Activated CD4-positive, alpha-beta memory T cell treated with anti-CD3 and anti-CD28 coated beads for 36 hours (primary cell): ENCODE measurements around the gene DGKG. TPM values are rescaled to one million over a fixed set of nuclear protein-coding genes. Genes with fewer than 3 reads are reported as not detected.

ENCODE experiments used
- CTCF ChIA-PET: fragments of 350-600 bp; sonication (Branson Sonifier 250); formaldehyde crosslinking; loops from one replicate; lab custom pipeline; 2021; ENCODE audit warnings: antibody characterized with exemption, inconsistent platforms; lab: Charles Lee
- POLR2A ChIA-PET: fragments of 350-600 bp; sonication (Branson Sonifier 250); formaldehyde crosslinking; loops from one replicate; lab custom pipeline; 2021; ENCODE audit warnings: antibody characterized with exemption; lab: Charles Lee
- DNase-seq: peaks from one replicate; pipeline ENCODE4 v3.0.0-alpha.2; 2020
- H3K27ac Mint-ChIP-seq: one replicate; pipeline ENCODE4 v1.8.0; 2021; ENCODE audit warnings: mixed read lengths
- H3K27me3 Mint-ChIP-seq: one replicate; pipeline ENCODE4 v1.8.0; 2021; ENCODE audit warnings: mixed read lengths
- H3K36me3 Mint-ChIP-seq: one replicate; pipeline ENCODE4 v1.8.0; 2021; ENCODE audit warnings: mixed read lengths
- H3K4me1 Mint-ChIP-seq: one replicate; pipeline ENCODE4 v1.8.0; 2021; ENCODE audit warnings: low read depth, mixed read lengths
- H3K4me3 Mint-ChIP-seq: one replicate; pipeline ENCODE4 v1.8.0; 2021; ENCODE audit warnings: mild to moderate bottlenecking, mixed read lengths
- H3K9me3 Mint-ChIP-seq: one replicate; pipeline ENCODE4 v1.8.0; 2021; ENCODE audit warnings: mixed read lengths
- intact Hi-C: fragments of 100-400 bp; cut with micrococcal nuclease; formaldehyde crosslinking; loops from one replicate; pipeline ENCODE4 v1.15.1; 2023
- total RNA-seq, 2 experiments: library from RNA; stranded (reverse); gene quantifications; one replicate each; pipeline ENCODE4 v1.2.3, GENCODE V29; 2021

Gene DGKG
- total RNA-seq, 2 experiments from 2014 or later, result 0.12 to 0.39 TPM

DNA sequence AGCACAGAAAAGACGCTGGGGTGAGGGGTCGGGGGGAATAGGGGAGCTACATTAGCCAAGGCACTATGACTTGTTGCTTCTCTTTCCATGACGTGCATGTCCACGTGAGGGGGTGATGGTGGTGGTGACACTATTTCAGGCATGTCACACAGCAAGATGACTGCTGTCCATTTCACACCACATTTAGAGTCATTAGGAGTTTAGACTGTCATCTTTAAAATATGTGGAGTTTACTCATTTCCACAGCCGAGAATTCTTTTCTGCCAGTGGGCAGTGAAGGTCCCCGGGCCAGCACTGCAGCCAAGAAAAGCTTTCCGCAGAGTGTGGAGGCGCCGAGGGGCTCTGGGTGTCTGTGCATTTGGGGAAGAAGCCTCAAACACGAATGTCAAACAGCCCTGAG lies 954 bp upstream of the DGKG start:
- Mint-ChIP-seq H3K27me3 (peaks cover 48% of the 10 kb centered on the region), H3K4me3 (no peak overlapping the region), H3K36me3 (no peaks in the 10 kb centered on the region), H3K27ac (no peak overlapping the region), H3K4me1 (peaks cover 8% of the 10 kb centered on the region), H3K9me3 (no peaks in the 10 kb centered on the region)
- CTCF ChIA-PET, result no interaction called here
- intact Hi-C loops, result loop anchor here (5.0 kb wide), 1 partner anchor 179 kb away; the partner anchor contains the start of gene CRYGS
- POLR2A ChIA-PET, result no interaction called here
- DNase-seq, result no peak

DNA sequence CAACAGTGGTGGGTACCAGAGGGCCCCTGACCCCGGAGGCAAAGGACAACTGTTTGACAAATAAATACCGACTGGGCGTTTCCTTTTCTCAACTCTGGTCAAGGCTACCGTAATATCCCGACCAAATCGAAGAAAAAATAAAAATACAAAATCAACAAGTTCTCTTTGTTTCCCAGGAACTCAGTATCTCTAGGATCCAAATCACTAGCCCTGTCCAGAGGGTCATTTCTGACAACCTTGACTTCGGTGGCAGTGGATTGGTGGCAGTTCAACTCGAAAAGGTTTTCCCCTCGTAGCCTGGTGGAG lies 456 bp upstream of the DGKG start:
- DNase-seq, result no peak
- Mint-ChIP-seq H3K4me1 (peaks cover 8% of the 10 kb centered on the region), H3K4me3 (peak overlapping the region; percentile 50), H3K9me3 (no peaks in the 10 kb centered on the region), H3K36me3 (no peaks in the 10 kb centered on the region), H3K27me3 (peaks cover 43% of the 10 kb centered on the region), H3K27ac (no peak overlapping the region)
- ChIA-PET POLR2A (no interaction called here), CTCF (interaction anchor here (1.0 kb wide), 1 partner anchor 178 kb away, joined by 3 read pairs; no protein-coding TSS in a partner anchor)
- intact Hi-C loops, result loop anchor here (5.0 kb wide), 1 partner anchor 180 kb away; the partner anchor contains the start of gene CRYGS

DNA sequence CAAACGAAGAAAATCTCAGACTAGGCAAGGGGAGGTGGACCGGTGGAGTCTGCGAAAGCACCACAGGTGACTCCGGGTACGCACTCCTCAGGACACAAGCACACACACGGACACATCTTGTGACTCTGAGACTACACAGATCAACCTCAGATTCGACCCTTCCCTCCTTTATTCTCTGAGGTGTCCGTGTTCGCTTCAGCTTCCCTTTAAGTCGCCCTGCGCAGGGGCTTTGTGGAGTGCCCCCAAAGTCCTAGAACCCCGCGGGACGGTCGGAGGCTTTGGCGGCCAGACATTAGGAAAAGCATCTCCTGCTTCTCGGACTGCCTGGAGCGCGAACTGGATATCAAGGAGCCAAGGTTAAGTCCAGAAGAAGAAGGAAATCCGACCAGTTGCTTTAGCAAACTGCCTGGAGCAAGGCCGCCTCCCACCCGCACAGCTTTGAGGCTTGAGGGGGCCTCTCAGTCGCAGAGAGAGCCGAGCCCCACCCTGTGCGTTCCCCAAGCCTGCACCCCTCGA lies 730 bp downstream of the DGKG start:
- peaks cover 40% of the 10 kb centered on the region for H3K27me3 Mint-ChIP-seq
- H3K9me3 Mint-ChIP-seq, result no peaks in the 10 kb centered on the region
- H3K36me3 Mint-ChIP-seq, result no peaks in the 10 kb centered on the region
- peak overlapping the region; percentile 25 for H3K4me3 Mint-ChIP-seq
- H3K27ac Mint-ChIP-seq, result no peak overlapping the region
- ChIA-PET CTCF (interaction anchor here (1.0 kb wide), 1 partner anchor 179 kb away, joined by 3 read pairs; no protein-coding TSS in a partner anchor), POLR2A (no interaction called here)
- intact Hi-C loops, result loop anchor here (5.0 kb wide), 1 partner anchor 181 kb away; the partner anchor contains the start of gene CRYGS
- no peak for DNase-seq
- H3K4me1 Mint-ChIP-seq, result peaks cover 8% of the 10 kb centered on the region

DNA sequence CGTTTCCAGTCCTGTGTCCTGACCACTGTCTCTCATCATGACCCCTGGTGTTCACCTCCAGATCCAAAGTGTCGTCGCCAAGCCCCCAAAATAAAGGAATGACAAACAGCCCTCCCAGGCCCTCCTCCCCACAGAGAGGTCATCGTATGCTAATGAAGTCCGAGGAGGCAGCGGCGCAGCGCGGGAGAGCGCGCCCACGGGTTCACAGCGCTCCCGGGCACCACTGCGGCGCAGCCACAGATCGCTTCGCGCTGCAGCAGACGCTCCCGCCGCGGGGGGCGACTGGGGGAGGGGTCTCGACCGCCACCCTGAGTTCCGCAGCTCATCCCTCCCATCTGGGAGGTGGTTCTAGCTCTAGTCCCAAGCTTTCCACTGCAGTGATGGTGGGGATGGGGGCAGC lies 1.3 kb downstream of the DGKG start:
- ChIA-PET POLR2A (no interaction called here), CTCF (no interaction called here)
- Mint-ChIP-seq H3K4me1 (peaks cover 8% of the 10 kb centered on the region), H3K9me3 (no peaks in the 10 kb centered on the region), H3K27ac (no peak overlapping the region), H3K27me3 (peaks cover 40% of the 10 kb centered on the region), H3K36me3 (no peaks in the 10 kb centered on the region), H3K4me3 (no peak overlapping the region)
- intact Hi-C loops, result loop anchor here (5.0 kb wide), 1 partner anchor 182 kb away; the partner anchor contains the start of gene CRYGS
- DNase-seq, result no peak

DNA sequence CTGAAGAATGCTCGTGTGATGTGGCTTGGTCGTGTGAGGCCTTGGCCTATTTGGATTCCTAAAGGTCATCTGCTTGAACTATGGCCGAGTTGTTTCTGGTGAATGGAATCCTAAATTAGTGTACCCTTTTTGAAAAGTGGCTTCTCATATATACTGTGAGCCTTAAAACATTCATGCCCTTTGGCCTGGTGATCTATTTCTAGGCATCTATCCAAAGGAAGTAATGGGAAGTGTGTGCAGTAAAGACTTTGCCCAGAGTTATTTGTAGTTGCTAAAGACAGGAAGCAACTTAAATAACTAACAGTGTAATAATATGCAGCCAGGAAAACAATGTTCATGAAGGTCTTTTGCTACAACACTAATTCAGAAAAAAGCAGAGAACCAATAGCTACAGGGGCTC lies 3.0 kb downstream of the DGKG start:
- DNase-seq, result no peak
- intact Hi-C loops, result no loop called here
- Mint-ChIP-seq H3K27me3 (peaks cover 32% of the 10 kb centered on the region), H3K36me3 (no peaks in the 10 kb centered on the region), H3K4me3 (no peak overlapping the region), H3K9me3 (no peaks in the 10 kb centered on the region), H3K4me1 (peaks cover 8% of the 10 kb centered on the region), H3K27ac (no peak overlapping the region)
- POLR2A ChIA-PET, result no interaction called here
- CTCF ChIA-PET, result no interaction called here

DNA sequence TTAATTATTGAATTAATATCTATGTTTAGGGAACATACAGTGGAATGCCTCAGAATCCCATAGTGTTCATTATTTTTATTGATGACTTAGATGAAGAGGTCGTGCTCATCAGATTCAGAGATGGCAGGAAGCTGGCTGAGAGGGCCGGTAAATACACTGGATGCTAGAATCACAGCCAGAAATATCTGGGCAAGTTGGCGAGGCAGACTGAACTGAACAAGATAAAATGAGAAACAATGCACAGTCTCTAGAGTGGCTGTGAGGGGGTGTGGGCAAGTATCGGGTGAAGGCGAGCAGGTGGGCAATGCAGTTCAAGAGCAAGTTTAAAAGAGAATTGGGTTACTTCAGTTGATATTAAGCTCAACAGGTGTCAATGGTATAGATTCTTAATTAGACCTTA lies 5.9 kb downstream of the DGKG start:
- H3K27me3 Mint-ChIP-seq, result peaks cover 16% of the 10 kb centered on the region
- H3K9me3 Mint-ChIP-seq, result no peaks in the 10 kb centered on the region
- H3K27ac Mint-ChIP-seq, result no peak overlapping the region
- no peaks in the 10 kb centered on the region for H3K36me3 Mint-ChIP-seq
- CTCF ChIA-PET, result no interaction called here
- intact Hi-C loops, result no loop called here
- H3K4me3 Mint-ChIP-seq, result no peak overlapping the region
- DNase-seq, result no peak
- POLR2A ChIA-PET, result interaction anchor here (0.6 kb wide), 1 partner anchor 76 kb away, joined by 4 read pairs; no protein-coding TSS in a partner anchor
- H3K4me1 Mint-ChIP-seq, result peaks cover 1% of the 10 kb centered on the region

DNA sequence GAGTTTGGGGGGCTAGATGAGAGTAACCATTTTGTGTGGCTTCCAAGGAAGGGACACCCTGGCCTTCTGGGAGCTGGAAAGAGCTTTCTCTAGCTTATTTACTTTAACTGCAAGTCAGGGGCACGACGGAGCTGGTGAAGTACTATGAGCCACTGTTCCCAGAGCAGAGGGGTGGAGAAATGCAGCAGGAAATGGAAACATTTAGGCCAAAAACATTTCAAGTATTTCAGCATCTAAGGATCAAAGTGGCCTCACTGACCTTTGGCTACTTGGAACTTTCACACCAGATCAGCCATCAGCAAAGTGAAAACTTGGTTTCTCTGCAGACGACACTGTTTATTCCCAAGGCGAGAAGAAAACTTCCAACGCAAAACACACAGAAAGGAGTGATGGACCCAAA lies 7.9 kb downstream of the DGKG start:
- H3K27me3 Mint-ChIP-seq, result peaks cover 10% of the 10 kb centered on the region
- H3K9me3 Mint-ChIP-seq, result no peaks in the 10 kb centered on the region
- H3K4me3 Mint-ChIP-seq, result no peak overlapping the region
- no peaks in the 10 kb centered on the region for H3K4me1 Mint-ChIP-seq
- H3K27ac Mint-ChIP-seq, result no peak overlapping the region
- no peaks in the 10 kb centered on the region for H3K36me3 Mint-ChIP-seq
- ChIA-PET POLR2A (no interaction called here), CTCF (no interaction called here)
- no peak for DNase-seq
- intact Hi-C loops, result no loop called here

DNA sequence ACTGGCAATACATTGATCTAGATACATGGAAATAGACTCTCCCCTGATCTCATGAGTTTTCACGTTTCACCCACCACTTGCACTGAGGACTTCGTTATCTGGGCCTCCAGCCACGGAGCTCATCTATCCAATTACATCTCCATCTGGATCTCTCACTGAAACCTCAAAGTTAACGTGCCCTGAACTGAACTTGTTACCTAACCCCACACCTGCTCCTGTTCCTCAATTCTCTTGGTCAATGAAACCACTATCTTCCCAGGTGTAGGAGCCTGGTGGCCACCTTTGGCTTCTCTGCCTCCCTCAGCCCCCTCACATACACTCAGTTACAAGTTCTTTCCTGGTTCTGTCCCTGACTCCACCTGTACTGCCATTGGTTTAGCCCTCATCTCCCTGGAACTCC lies 9.7 kb downstream of the DGKG start:
- no peaks in the 10 kb centered on the region for H3K4me1 Mint-ChIP-seq
- ChIA-PET CTCF (no interaction called here), POLR2A (no interaction called here)
- H3K9me3 Mint-ChIP-seq, result no peaks in the 10 kb centered on the region
- peaks cover 7% of the 10 kb centered on the region for H3K27me3 Mint-ChIP-seq
- H3K27ac Mint-ChIP-seq, result no peak overlapping the region
- H3K4me3 Mint-ChIP-seq, result no peak overlapping the region
- no peak for DNase-seq
- no peaks in the 10 kb centered on the region for H3K36me3 Mint-ChIP-seq
- intact Hi-C loops, result no loop called here

DNA sequence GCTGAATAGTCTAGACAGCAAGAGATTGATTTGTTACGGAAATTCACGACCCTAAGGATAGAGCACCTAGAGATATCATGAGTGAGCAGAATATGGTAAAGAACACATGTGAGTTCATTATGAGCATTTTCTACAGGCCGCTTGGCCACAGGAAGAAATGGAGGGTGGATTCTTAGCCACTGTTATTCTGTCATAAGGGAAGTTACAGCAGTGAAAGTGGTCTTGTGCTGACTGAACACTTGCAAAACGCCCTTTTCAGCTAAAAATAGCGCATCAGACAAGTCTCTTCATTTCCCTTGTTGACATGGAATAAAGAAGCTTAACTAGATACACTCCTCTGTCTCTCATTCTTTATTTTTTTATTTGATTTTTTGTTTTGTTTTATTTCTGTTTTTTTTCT lies 19.8 kb downstream of the DGKG start:
- Mint-ChIP-seq H3K36me3 (no peaks in the 10 kb centered on the region), H3K27me3 (peaks cover 7% of the 10 kb centered on the region), H3K4me3 (no peak overlapping the region), H3K4me1 (peaks cover 9% of the 10 kb centered on the region), H3K9me3 (peaks cover 2% of the 10 kb centered on the region), H3K27ac (no peak overlapping the region)
- POLR2A ChIA-PET, result no interaction called here
- no peak for DNase-seq
- intact Hi-C loops, result no loop called here
- CTCF ChIA-PET, result no interaction called here

DNA sequence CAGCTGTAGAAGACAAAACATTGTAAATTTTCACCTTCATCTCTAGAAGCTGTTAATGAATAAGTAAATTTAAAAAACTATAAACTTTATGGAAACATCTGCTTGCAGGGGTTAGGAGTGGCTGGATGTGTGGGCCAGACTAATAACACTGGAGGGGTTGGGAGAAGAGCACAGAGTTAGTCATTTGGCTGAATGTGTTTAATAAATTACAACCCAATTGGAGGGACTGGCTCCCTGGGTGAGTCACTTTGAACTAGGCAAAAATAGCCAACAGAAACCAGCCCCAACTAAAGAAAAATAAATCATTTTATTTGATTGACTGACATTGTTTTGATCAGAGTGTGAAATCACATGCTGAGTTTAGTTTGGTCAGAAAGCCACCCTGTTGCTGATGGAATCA lies 21.8 kb downstream of the DGKG start:
- Mint-ChIP-seq H3K27me3 (peaks cover 9% of the 10 kb centered on the region), H3K27ac (no peak overlapping the region), H3K9me3 (peaks cover 2% of the 10 kb centered on the region), H3K4me3 (no peak overlapping the region), H3K4me1 (peaks cover 9% of the 10 kb centered on the region), H3K36me3 (no peaks in the 10 kb centered on the region)
- intact Hi-C loops, result no loop called here
- POLR2A ChIA-PET, result no interaction called here
- CTCF ChIA-PET, result no interaction called here
- no peak for DNase-seq

DNA sequence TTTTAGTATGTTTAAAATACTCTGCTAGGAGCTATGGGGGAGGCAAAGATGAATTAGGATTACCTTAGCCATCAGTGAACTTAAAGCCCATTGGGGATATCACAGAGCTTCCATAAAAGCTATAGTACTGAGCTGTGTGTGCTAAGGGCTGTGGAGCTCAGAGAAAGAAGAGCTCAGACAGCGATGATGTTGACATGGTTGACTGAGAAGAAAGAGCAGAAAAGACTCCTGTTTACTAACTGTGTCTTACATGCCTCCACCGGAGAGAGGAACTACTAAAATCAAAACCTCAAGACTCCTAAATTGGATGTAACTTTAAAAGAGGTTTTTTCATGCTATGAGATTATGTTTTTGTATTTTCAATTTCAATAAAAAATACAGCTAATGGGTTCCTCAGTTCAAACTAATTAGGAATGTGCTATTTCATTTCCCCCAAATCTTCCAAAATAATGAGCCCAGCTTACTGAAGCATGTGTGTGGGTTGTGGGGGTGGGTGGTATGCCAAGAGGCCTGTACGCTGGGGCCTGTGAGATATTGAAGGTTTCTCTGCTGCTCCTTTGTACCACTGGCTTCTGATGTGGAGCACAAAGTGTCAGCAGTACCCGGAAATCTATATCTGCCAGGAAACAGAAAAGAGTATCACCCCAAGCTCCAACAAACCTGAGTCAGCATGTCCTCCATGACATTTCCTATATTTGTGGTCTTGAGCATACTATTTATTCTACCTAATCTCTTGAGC lies 22.7 kb downstream of the DGKG start:
- Mint-ChIP-seq H3K4me3 (no peak overlapping the region), H3K27ac (no peak overlapping the region), H3K27me3 (peaks cover 9% of the 10 kb centered on the region), H3K9me3 (peaks cover 2% of the 10 kb centered on the region), H3K36me3 (no peaks in the 10 kb centered on the region), H3K4me1 (peaks cover 9% of the 10 kb centered on the region)
- DNase-seq, result no peak
- POLR2A ChIA-PET, result no interaction called here
- intact Hi-C loops, result no loop called here
- CTCF ChIA-PET, result no interaction called here

DNA sequence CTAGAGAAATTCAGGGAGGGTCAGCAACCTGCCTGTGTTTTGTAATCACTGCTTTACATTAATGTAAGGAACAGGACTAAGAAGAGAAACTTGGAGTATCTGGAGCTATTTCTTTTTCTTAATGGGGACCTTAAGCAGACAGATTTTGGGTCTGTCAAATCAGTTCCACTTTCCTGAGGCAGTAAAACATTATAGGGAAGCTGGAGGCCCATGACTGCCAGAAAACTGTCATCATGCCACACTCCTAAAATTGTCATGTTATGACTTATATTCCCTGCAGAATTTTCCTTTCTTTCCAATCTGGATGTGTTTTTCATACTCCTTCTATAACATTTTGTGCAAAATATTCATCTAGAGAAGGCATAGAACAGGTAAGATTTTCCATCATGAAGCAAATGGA lies 28.8 kb downstream of the DGKG start:
- Mint-ChIP-seq H3K4me3 (no peak overlapping the region), H3K27me3 (peaks cover 12% of the 10 kb centered on the region), H3K9me3 (no peaks in the 10 kb centered on the region), H3K27ac (no peak overlapping the region), H3K36me3 (no peaks in the 10 kb centered on the region), H3K4me1 (peaks cover 4% of the 10 kb centered on the region)
- intact Hi-C loops, result no loop called here
- POLR2A ChIA-PET, result no interaction called here
- DNase-seq, result no peak
- CTCF ChIA-PET, result no interaction called here
